ENCODE results near the gene RO60.

Gene RO60

GRCh38 chr1:193062698-193063463, 3.5 kb downstream of the RO60 start:
- TF ChIP-seq, protein P1, sequence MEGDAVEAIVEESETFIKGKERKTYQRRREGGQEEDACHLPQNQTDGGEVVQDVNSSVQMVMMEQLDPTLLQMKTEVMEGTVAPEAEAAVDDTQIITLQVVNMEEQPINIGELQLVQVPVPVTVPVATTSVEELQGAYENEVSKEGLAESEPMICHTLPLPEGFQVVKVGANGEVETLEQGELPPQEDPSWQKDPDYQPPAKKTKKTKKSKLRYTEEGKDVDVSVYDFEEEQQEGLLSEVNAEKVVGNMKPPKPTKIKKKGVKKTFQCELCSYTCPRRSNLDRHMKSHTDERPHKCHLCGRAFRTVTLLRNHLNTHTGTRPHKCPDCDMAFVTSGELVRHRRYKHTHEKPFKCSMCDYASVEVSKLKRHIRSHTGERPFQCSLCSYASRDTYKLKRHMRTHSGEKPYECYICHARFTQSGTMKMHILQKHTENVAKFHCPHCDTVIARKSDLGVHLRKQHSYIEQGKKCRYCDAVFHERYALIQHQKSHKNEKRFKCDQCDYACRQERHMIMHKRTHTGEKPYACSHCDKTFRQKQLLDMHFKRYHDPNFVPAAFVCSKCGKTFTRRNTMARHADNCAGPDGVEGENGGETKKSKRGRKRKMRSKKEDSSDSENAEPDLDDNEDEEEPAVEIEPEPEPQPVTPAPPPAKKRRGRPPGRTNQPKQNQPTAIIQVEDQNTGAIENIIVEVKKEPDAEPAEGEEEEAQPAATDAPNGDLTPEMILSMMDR (IDR thresholded peaks at IDR 0.05; ENCODE audit: extremely low read depth, missing control alignments), result no peak
- no peak for DNase-seq (ENCODE audit: low spot score)

GRCh38 chr1:193065954-193066353, 6.5 kb downstream of the RO60 start:
- DNase-seq (ENCODE audit: low spot score), result no peak
- TF ChIP-seq, protein P1 (IDR thresholded peaks at IDR 0.05; ENCODE audit: extremely low read depth, missing control alignments), result no peak

DNA sequence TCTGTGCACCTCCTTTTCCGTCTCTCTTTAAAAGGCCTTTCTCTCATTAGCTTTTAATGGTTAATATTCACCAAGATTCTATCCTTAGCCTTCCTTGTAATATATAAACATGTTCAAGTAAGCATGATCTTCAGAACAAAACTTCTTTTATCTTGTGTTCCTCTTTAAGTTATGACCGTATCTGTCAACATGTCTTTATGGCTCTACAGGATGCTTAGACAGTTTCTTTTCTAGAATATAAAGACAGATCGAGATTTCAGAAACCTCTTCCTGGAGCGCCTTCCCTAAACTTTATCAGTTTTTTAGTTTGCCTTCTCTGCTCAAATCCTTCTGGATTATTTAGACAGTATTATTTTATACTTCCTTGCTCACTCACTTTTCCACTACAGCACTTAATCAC, 7.2 kb downstream of the RO60 start:
- TF ChIP-seq, protein P1 (IDR thresholded peaks at IDR 0.05; ENCODE audit: extremely low read depth, missing control alignments), result no peak
- DNase-seq (ENCODE audit: low spot score), result no peak

DNA sequence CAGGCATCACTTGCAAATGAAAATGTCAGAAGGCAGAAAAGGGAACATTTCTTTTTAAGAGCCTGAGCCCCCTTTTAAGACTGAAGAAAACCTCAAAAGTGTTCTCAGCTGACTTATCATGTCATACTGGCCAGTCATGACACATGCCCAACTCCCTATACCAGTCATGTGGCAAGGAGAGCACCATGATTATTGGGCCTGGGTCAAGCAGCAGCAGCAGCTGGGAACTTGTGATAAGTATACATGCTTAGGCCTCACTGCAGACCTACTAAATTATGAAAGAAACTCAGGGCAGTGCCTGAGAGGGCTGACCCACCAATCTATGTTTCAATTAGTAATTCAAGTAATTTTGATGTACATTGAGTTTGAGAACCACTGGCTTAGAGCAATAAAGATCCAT, 8.6 kb downstream of the RO60 start:
- no peak for DNase-seq (ENCODE audit: low spot score)
- TF ChIP-seq, protein P1 (IDR thresholded peaks at IDR 0.05; ENCODE audit: extremely low read depth, missing control alignments), result no peak

GRCh38 chr1:193069748-193070385, 10.5 kb downstream of the RO60 start:
- DNase-seq (ENCODE audit: low spot score), result no peak
- TF ChIP-seq, protein P1 (IDR thresholded peaks at IDR 0.05; ENCODE audit: extremely low read depth, missing control alignments), result no peak

GRCh38 chr1:193070386-193070753, 11.0 kb downstream of the RO60 start:
- TF ChIP-seq, protein P1 (IDR thresholded peaks at IDR 0.05; ENCODE audit: extremely low read depth, missing control alignments), result no peak
- DNase-seq (ENCODE audit: low spot score), result no peak

DNA sequence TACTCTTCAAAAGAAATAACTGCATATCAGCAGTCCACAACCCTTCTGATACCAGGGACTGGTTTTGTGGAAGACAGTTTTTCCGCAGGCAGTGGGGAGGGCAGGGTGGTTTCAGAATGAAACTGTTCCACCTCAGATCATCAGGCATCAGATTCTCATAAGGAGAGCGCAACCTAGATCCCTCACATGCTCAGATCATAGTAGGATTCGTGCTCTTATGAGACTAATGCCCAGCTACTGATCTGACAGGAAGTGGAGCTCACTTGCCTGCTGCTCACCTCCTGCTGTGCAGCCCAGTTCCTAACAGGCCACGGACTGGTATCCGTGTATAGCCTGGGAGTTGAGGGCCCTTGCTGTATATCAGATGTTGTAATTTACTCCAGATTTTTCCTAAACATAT, 11.5 kb downstream of the RO60 start:
- DNase-seq (ENCODE audit: low spot score), result no peak

More for the DNA sequence above, 11.5 kb downstream of the RO60 start:
- TF ChIP-seq, protein P1 (IDR thresholded peaks at IDR 0.05; ENCODE audit: extremely low read depth, missing control alignments), result no peak
